ENCODE results near the gene BTF3L4.
A peak's percentile ranks its signal among the peaks of the same experiment; 100 is the strongest.
"Not testable (repeated sequence)": the region's sequence is repeated elsewhere in the genome, so short reads cannot be mapped to it uniquely, and the experiment has no call there.

BTF3L4 gene

GRCh38 chr1:52055066-52055865, 829 bp upstream of the BTF3L4 start, which contains the start of gene TXNDC12:
Gene TXNDC12 (minus strand): TSS chr1:52055191. CDS start chr1:52055096, 95 bp downstream.
- peak; percentile 92 for DNase-seq (ENCODE audit: low spot score)

DNA sequence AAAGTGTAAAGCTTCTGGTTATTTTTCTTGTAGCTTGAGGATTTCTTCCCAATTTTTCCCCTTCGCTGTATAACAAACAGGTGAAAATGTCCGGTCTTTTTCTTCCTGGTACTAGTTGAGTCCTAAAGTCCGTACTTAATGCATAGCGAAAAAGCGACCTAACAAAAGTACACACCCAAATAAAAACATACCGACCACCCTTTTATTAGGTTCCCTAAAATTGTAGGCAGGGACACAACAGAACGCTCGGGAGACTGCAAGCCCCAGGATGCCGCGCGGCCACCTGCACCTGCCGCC, 281 bp upstream of the BTF3L4 start:
- no peak for DNase-seq (ENCODE audit: low spot score)

GRCh38 chr1:52056937-52057231, 789 bp downstream of the BTF3L4 start:
- no peak for DNase-seq (ENCODE audit: low spot score)

- DNase-seq (ENCODE audit: low spot score) = no peak
Observed at GRCh38 chr1:52057255-52057654, 1.2 kb downstream of the BTF3L4 start.

- DNase-seq (ENCODE audit: low spot score) = no peak
Observed at GRCh38 chr1:52057876-52058415, 1.9 kb downstream of the BTF3L4 start.

- no peak for DNase-seq (ENCODE audit: low spot score)
Observed at GRCh38 chr1:52059321-52059720, 3.2 kb downstream of the BTF3L4 start.

DNA sequence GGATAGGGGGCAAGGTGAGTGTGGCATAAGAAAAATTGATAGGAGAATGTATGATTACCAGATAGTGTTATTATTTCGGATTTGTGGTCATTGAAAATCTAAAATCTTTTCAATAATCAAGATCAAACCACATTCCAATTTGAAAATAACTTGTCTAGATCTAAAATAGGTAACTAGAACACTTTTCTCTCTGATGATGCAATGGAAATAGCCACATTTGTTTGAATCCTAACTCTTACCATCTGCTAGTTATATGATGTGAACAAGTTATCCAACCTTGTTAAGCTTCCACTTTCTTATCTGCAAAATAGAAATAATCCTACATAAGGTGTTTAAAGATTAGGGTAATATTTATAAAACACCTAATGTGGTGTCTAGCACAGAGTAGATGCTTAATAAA, 3.8 kb downstream of the BTF3L4 start:
- no peak for DNase-seq (ENCODE audit: low spot score)

GRCh38 chr1:52060822-52061221, 4.7 kb downstream of the BTF3L4 start:
- no peak for DNase-seq (ENCODE audit: low spot score)

- no peak for DNase-seq (ENCODE audit: low spot score)
Observed at GRCh38 chr1:52063192-52063591, 7.1 kb downstream of the BTF3L4 start.

DNA sequence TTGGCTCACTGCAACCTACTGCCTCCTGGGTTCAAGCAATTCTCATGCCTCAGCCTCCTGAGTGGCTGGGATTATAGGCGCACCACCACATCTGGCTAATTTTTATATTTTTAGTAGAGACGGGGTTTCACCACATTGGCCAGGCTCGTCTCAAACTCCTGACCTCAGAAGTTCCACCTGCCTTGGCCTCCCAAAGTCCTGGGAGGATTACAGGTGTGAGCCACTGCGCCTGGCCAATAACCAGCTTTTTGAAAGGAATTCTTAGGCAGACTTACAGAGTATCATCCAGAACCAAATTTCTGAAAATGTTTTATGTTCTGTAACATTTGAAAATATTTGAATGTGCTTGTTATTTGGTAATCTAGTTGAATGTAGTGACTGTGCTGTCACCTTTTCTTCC, 14.6 kb downstream of the BTF3L4 start:
- DNase-seq (ENCODE audit: low spot score) = no peak

- DNase-seq (ENCODE audit: low spot score) = no peak
Observed at GRCh38 chr1:52072291-52072690, 16.2 kb downstream of the BTF3L4 start.

DNA sequence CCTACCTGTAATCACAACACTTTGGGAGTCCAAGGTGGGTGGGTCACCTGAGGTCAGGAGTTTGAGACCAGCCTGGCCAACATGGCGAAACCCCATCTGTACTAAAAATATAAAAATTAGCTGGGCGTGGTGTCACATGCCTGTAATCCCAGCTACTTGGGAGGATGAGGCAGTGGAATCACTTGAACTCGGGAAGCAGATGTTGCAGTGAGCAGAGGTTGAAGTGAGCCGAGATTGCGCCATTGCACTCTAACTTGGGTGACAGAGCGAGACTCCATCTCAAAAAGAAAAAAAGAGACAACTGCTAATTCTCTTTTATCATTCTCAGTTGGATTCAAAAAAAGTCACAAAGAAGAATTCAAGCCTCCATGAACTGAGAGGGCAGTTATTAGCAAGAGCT, 21.2 kb downstream of the BTF3L4 start:
- not testable (repeated sequence) for DNase-seq (ENCODE audit: low spot score)

DNA sequence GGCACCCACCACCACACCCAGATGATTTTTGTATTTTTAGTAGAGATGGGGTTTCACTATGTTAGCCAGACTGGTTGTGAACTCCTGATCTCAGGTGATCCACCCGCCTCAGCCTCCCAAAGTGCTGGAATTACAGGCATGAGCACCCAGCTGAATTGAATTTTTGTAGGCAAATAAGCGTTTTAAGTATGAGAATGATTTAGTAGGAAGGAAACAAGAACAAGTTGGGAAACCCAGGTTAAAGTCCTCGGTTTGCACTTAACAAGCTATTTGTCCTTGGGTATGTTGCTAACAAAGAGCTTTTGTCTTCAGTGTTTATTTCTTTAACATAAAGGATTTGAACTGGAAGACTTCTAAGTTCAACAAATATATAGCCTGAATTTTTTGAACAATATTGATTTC, 23.9 kb downstream of the BTF3L4 start:
- no peak for DNase-seq (ENCODE audit: low spot score)

DNA sequence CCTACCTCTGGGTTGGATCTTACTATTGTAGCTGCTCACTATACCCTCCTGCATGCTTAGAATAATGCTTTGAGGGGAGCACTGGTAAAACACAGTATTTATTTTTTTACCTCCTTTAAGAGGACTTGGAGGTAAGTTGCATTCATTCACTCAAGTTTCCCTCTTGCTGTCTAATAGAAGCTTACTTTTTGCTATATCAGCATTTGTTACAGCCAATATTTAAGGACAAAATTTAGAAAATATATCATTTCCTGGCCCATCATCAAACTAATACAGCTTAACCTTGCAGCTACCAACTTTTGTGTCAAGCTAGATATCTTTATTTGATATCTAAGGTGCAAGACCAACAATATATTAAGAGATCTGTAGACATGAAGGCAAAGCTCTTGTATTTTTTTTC, 31.8 kb downstream of the BTF3L4 start:
- not testable (repeated sequence) for DNase-seq (ENCODE audit: low spot score)

GRCh38 chr1:52094300-52094699, 38.2 kb downstream of the BTF3L4 start:
- not testable (repeated sequence) for DNase-seq (ENCODE audit: low spot score)

DNA sequence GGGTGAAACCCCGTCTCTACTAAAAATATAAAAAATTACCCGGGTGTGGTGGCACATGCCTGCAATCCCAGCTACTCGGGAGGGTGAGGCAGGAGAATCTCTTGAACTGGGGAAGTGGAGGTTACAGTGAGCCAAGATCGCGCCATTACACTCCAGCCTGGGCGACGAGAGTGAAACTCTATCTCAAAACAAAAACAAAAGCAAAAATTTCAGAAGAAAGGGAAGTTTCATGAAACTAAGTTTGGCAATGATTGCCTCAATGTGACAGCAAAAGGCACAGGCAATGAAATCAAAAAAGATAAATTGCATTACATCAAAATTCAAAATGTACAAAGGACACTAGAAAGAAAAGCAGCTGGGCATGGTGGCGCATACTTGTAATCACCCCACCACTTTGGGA, 40.1 kb downstream of the BTF3L4 start:
- no peak for DNase-seq (ENCODE audit: low spot score)

GRCh38 chr1:52098139-52098871, 42.2 kb downstream of the BTF3L4 start:
- DNase-seq (ENCODE audit: low spot score) = no peak

DNA sequence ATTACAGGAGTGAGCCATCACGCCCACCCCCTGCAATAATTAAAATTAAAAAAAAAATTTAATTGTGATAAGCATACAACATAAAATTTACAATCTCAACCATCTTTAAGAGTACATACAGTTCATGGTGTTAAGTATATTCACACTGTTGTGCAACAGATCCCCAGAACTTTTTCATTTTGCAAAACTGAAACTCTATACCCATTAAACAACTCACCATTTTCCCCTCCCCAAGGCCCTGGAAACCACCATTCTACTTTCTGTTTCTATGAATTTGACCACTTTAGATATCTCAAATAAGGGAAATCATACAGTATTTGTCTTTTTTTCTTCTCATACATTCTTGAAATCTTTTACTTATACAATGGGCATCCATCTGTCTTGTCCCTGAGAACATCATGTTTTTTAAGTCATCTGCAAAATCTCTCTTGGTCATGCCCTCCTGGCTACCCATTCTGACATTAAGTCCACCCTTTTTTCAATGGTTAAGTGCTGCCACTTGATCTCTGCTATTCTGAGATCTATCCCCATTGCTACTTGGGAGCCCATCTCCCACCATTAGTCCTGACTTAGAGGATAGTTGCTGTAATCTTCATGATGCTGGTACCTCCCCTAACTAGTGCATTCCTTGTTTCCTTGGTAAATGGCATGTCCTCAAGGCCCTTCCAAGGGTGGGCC, 46.4 kb downstream of the BTF3L4 start:
- DNase-seq (ENCODE audit: low spot score) = no peak

DNA sequence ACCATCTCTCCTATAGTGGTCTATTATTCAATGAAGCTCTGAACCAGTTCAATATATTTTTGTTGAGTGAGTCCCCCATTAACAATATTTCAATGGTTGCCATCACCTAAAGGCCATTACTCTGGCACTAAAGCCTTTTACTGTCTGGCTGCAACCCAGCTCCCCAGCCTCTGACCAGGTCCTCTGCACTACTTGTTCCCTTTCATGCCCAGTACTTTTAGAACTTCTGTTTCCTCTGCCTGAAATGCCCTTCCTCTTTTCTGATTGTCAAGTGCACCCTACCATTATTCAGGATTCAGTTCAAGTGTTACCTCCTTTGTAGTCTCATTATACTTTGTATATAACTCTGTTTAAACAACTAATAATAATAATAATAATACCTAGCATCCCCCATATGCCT, 55.4 kb downstream of the BTF3L4 start:
- DNase-seq (ENCODE audit: low spot score) = no peak

- no peak for DNase-seq (ENCODE audit: low spot score)
Observed at GRCh38 chr1:52112489-52112888, 56.4 kb downstream of the BTF3L4 start.

DNA sequence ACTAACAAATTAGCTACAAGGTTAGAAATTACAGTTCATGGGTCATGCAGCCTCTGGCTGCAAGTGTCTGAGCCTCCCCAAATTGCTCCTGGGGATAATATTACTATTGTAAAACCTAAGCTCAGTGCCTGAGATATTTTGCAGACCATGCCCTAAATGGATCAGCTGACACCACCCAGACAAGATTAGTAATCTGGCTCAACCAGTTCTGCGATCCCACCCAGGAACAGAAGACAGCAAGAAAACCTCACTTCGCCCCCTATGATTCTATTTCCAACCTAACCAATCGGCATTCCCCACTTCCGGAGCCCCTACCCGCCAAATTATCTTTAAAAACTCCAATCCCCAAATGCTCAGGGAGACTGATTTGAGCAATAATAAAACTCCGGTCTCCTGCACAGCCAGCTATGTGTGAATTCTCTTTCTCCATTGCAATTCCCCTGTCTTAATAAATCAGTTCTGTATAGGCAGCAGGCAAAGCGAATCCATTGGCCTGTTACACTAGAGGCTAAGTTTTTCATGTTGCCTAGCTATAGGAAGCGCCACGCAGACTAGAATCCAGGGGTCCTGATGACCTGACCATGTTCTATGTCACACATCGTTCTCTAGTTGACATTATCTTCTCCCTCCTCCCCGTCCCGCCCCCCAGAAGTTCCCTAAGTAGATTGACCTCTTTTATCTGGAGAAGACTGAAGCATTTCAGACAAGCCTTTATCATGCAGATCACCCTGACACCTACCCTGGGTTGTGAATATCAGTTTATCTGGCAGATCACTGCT, 63.4 kb downstream of the BTF3L4 start:
- DNase-seq (ENCODE audit: low spot score) = no peak

GRCh38 chr1:52122384-52122783, 66.3 kb downstream of the BTF3L4 start:
- no peak for DNase-seq (ENCODE audit: low spot score)
